GM19467 (cell line): ENCODE measurements around the gene CBX3.
"Not testable (repeated sequence)": the region's sequence is repeated elsewhere in the genome, so short reads cannot be mapped to it uniquely, and the experiment has no call there.

ENCODE experiments used
- ATAC-seq: cut with Tn5 transposase; IDR thresholded peaks from one replicate; pipeline ENCODE4 v1.9.1; 2021; ENCODE audit warnings: mild to moderate bottlenecking, moderate library complexity; ENCODE audit not compliant: unreplicated experiment

CBX3 gene

GRCh38 chr7:26201247-26202018 lies at the start of gene CBX3:
Gene CBX3 (plus strand): TSS chr7:26201745. CDS start chr7:26202999, 1,254 bp downstream.
- peak; percentile 39 for ATAC-seq

- peak; percentile 48 for ATAC-seq
Observed at GRCh38 chr7:26151953-26152781, 49.4 kb upstream of the CBX3 start, which contains the start of gene NFE2L3. Gene NFE2L3 (plus strand): TSS chr7:26152198. CDS start chr7:26152499, 301 bp downstream.

GRCh38 chr7:26152782-26153240 lies 48.7 kb upstream of the CBX3 start:
- peak; percentile 28 for ATAC-seq

- no peak for ATAC-seq
Observed at GRCh38 chr7:26153241-26153822, 48.2 kb upstream of the CBX3 start.

GRCh38 chr7:26153823-26154783 lies 47.4 kb upstream of the CBX3 start:
- ATAC-seq = no peak

GRCh38 chr7:26155531-26156375 lies 45.8 kb upstream of the CBX3 start:
- ATAC-seq = no peak

- no peak for ATAC-seq
Observed at GRCh38 chr7:26156451-26157420, 44.8 kb upstream of the CBX3 start.

- ATAC-seq = no peak
Observed at GRCh38 chr7:26157520-26158105, 43.9 kb upstream of the CBX3 start.

- no peak for ATAC-seq
Observed at GRCh38 chr7:26159243-26159642, 42.3 kb upstream of the CBX3 start.

GRCh38 chr7:26160896-26161295 lies 40.6 kb upstream of the CBX3 start:
- no peak for ATAC-seq

GRCh38 chr7:26162431-26162830 lies 39.1 kb upstream of the CBX3 start:
- no peak for ATAC-seq

GRCh38 chr7:26163804-26164203 lies 37.7 kb upstream of the CBX3 start:
- ATAC-seq = not testable (repeated sequence)

- ATAC-seq = no peak
Observed at GRCh38 chr7:26165950-26166683, 35.4 kb upstream of the CBX3 start.

- ATAC-seq = no peak
Observed at GRCh38 chr7:26166684-26167266, 34.8 kb upstream of the CBX3 start.

GRCh38 chr7:26167303-26167934 lies 34.1 kb upstream of the CBX3 start:
- peak; percentile 83 for ATAC-seq

- ATAC-seq = no peak
Observed at GRCh38 chr7:26168458-26169023, 33.0 kb upstream of the CBX3 start.
